SK-N-SH (cell line): ENCODE data around the gene AGBL1. TPM values are rescaled to one million over a fixed set of nuclear protein-coding genes. Genes with fewer than 3 reads are reported as not detected.

ENCODE experiments used
- CTCF ChIA-PET: fragments of 300-600, 350-600 bp; formaldehyde crosslinking; extraction: SDS; loops from one replicate; lab custom pipeline; 2021; lab: Yijun Ruan, JAX
- POLR2A ChIA-PET: fragments of 350-600 bp; sonication (Branson Sonifier 250); formaldehyde crosslinking; extraction: SDS; loops from one replicate; lab custom pipeline; 2020; ENCODE audit warnings: antibody characterized with exemption, inconsistent platforms; lab: Yijun Ruan, JAX
- DNase-seq: peaks from one replicate; pipeline ENCODE4 v3.0.0; 2012
- H2AFZ ChIP-seq: fragments of 200-600 bp; sonication (generic); 2 replicates; pipeline ENCODE4 v1.8.1; 2016; ENCODE audit warnings: antibody characterized with exemption, mild to moderate bottlenecking, low read depth
- H3F3A ChIP-seq: fragments of 200-600 bp; sonication (generic); replicated peaks from 2 replicates; pipeline ENCODE3; 2016; ENCODE audit warnings: antibody characterized with exemption, mild to moderate bottlenecking; ENCODE audit not compliant: insufficient read depth
- H3K27ac ChIP-seq, 2 experiments: fragments of 200-500 bp in 1 of 2; fragments of 200-600 bp in 1 of 2; sonication (Bioruptor generic) in 1 of 2; sonication (generic), shearing (Covaris generic) in 1 of 2; 2 replicates each; pipeline versions ENCODE4 v1.5.1 to v1.6.1; 2014 to 2016; ENCODE audit warnings: low read depth in 2 of 2, inconsistent platforms in 1 of 2, low read length in 1 of 2, mild to moderate bottlenecking in 1 of 2, mixed read lengths in 1 of 2
- H3K27me3 ChIP-seq: fragments of 200-600 bp; sonication (generic), shearing (Covaris generic); 2 replicates; pipeline ENCODE4 v1.6.1; 2016; ENCODE audit warnings: mixed run types; ENCODE audit not compliant: insufficient read depth
- H3K36me3 ChIP-seq, 2 experiments: fragments of 200-500 bp in 1 of 2; fragments of 200-600 bp in 1 of 2; sonication (Bioruptor generic) in 1 of 2; sonication (generic) in 1 of 2; replicated peaks in 1 of 2; 2 replicates each; pipeline versions ENCODE3 to v1.5.1; 2014 to 2016; ENCODE audit warnings: low read length in 1 of 2, mild to moderate bottlenecking in 1 of 2; ENCODE audit not compliant: insufficient read depth in 2 of 2, control insufficient read depth in 1 of 2
- H3K4me1 ChIP-seq, 2 experiments: fragments of 200-500 bp in 1 of 2; fragments of 200-600 bp in 1 of 2; sonication (Bioruptor generic) in 1 of 2; sonication (generic), shearing (Covaris generic) in 1 of 2; 2 replicates each; pipeline versions ENCODE4 v1.5.1 to v1.6.1; 2014 to 2016; ENCODE audit warnings: low read depth in 1 of 2, low read length in 1 of 2, mixed run types in 1 of 2; ENCODE audit not compliant: insufficient read depth in 2 of 2, control insufficient read depth in 1 of 2
- H3K4me2 ChIP-seq: fragments of 200-600 bp; sonication (generic), shearing (Covaris generic); 2 replicates; pipeline ENCODE4 v1.6.1; 2017; ENCODE audit warnings: mixed run types
- H3K4me3 ChIP-seq, 2 experiments: fragments of 200-500 bp in 1 of 2; fragments of 200-600 bp in 1 of 2; sonication (Bioruptor generic) in 1 of 2; sonication (generic), shearing (Covaris generic) in 1 of 2; 2 replicates each; pipeline versions ENCODE4 v1.5.1 to v1.8.1; 2014 to 2016; ENCODE audit warnings: low read depth in 2 of 2, inconsistent platforms in 1 of 2, low read length in 1 of 2, mild to moderate bottlenecking in 1 of 2, mixed read lengths in 1 of 2, moderate library complexity in 1 of 2
- H3K79me2 ChIP-seq: fragments of 200-600 bp; sonication (generic); 2 replicates; pipeline ENCODE4 v1.8.1; 2017; ENCODE audit warnings: mild to moderate bottlenecking; ENCODE audit not compliant: insufficient read depth
- H3K9ac ChIP-seq: fragments of 200-600 bp; sonication (generic); 2 replicates; pipeline ENCODE4 v1.6.1; 2017; ENCODE audit warnings: mixed run types
- H3K9me2 ChIP-seq: fragments of 200-600 bp; sonication (generic); 2 replicates; pipeline ENCODE4 v1.6.1; 2017; ENCODE audit warnings: mixed run types
- H3K9me3 ChIP-seq: fragments of 200-600 bp; sonication (generic); 2 replicates; pipeline ENCODE4 v1.6.1; 2017; ENCODE audit warnings: mixed run types, mild to moderate bottlenecking, moderate library complexity
- H4K20me1 ChIP-seq: fragments of 200-600 bp; sonication (generic); 2 replicates; pipeline ENCODE4 v1.6.1; 2017; ENCODE audit warnings: mild to moderate bottlenecking, mixed run types; ENCODE audit not compliant: insufficient read depth
- ELF1 ChIP-seq: IDR thresholded peaks from 2 replicates; pipeline ENCODE4 v1.4.0; 2012
- EP300 ChIP-seq, 2 experiments: IDR thresholded peaks; 2 replicates each; pipeline versions ENCODE4 v1.4.0 to v1.6.1; 2012; ENCODE audit warnings: borderline replicate concordance in 1 of 2, low read depth in 1 of 2, low read length in 1 of 2
- EZH2phosphoT487 ChIP-seq: fragments of 200-600 bp; sonication (generic); IDR thresholded peaks from 2 replicates; pipeline ENCODE4 v1.6.1; 2017; ENCODE audit warnings: low read depth, mixed run types, mild to moderate bottlenecking, antibody characterized with exemption, moderate library complexity, borderline replicate concordance
- FOSL2 ChIP-seq: IDR thresholded peaks from 2 replicates; pipeline ENCODE4 v1.4.0; 2012; ENCODE audit warnings: low read depth, mild to moderate bottlenecking, moderate library complexity, borderline replicate concordance
- FOXM1 ChIP-seq: IDR thresholded peaks from 2 replicates; pipeline ENCODE4 v1.4.0; 2012; ENCODE audit warnings: low read depth, mild to moderate bottlenecking
- JUND ChIP-seq: IDR thresholded peaks from 2 replicates; pipeline ENCODE4 v1.4.0; 2012
- MEF2A ChIP-seq: IDR thresholded peaks from 2 replicates; pipeline ENCODE4 v1.4.0; 2012; ENCODE audit warnings: low read depth, borderline replicate concordance
- NFIC ChIP-seq: IDR thresholded peaks from 2 replicates; pipeline ENCODE4 v1.4.0; 2012; ENCODE audit warnings: borderline replicate concordance
- RAD21 ChIP-seq: IDR thresholded peaks from 2 replicates; pipeline ENCODE4 v1.6.1; 2012; ENCODE audit warnings: mild to moderate bottlenecking, low read length
- RCOR1 ChIP-seq: fragments of 150-350 bp; IDR thresholded peaks from 2 replicates; pipeline ENCODE4 v1.6.1; 2017; ENCODE audit warnings: antibody characterized with exemption, low read length
- REST ChIP-seq: IDR thresholded peaks from 2 replicates; pipeline ENCODE4 v1.6.1; 2012; ENCODE audit warnings: mild to moderate bottlenecking, low read depth, low read length, moderate library complexity
- RXRA ChIP-seq: IDR thresholded peaks from 2 replicates; pipeline ENCODE4 v1.4.0; 2012; ENCODE audit warnings: low read depth, mild to moderate bottlenecking, borderline replicate concordance
- SMC3 ChIP-seq: IDR thresholded peaks from 2 replicates; pipeline ENCODE4 v1.6.1; 2012; ENCODE audit warnings: low read depth, low read length, improper control_type of control experiment
- TAF1 ChIP-seq: IDR thresholded peaks from 2 replicates; pipeline ENCODE4 v1.6.1; 2012; ENCODE audit warnings: low read depth, mild to moderate bottlenecking, low read length, moderate library complexity, borderline replicate concordance
- TCF12 ChIP-seq: IDR thresholded peaks from 2 replicates; pipeline ENCODE4 v1.4.0; 2012
- YY1 ChIP-seq: IDR thresholded peaks from 2 replicates; pipeline ENCODE4 v1.4.0; 2012; ENCODE audit warnings: low read depth, mild to moderate bottlenecking
- ZBTB33 ChIP-seq: IDR thresholded peaks from 2 replicates; pipeline ENCODE4 v1.4.0; 2012; ENCODE audit warnings: low read depth, borderline replicate concordance
- WGBS: methylation state at CpG from one replicate; pipeline ENCODE4 v1.1.6; 2017; ENCODE audit warnings: low lambda C conversion rate; 5-methylcytosine and 5-hydroxymethylcytosine counted together
- polyA plus RNA-seq, 3 experiments: library from polyadenylated mRNA; depleted of rRNA; stranded (reverse); fragments of >200 nt; gene quantifications; 2 replicates each; pipeline ENCODE4 v1.2.3, GENCODE V29; 2012
- TF ChIP-seq, protein P1 (sequence below): fragments of 150-350 bp; IDR thresholded peaks from 2 replicates; pipeline ENCODE4 v1.6.1; 2016; ENCODE audit warnings: mild to moderate bottlenecking, low read depth, low read length
- TF ChIP-seq, protein P2 (sequence below): IDR thresholded peaks from 2 replicates; pipeline ENCODE4 v1.4.0; 2012; ENCODE audit warnings: low read depth
- TF ChIP-seq, protein P3 (sequence below): fragments of 150-350 bp; IDR thresholded peaks from 2 replicates; pipeline ENCODE4 v1.6.1; 2017; ENCODE audit warnings: antibody characterized with exemption, low read length, low read depth, borderline replicate concordance

AGBL1 gene
- polyA plus RNA-seq, 1 of the 3 experiments (the other 2 are of a cell fraction), result not detected

- TF ChIP-seq EZH2phosphoT487, result no peak
- TF ChIP-seq, all 33 proteins: peak for 16
Observed at GRCh38 chr15:86164232-86164898, 84.7 kb downstream of the AGBL1 start (continued).

DNA sequence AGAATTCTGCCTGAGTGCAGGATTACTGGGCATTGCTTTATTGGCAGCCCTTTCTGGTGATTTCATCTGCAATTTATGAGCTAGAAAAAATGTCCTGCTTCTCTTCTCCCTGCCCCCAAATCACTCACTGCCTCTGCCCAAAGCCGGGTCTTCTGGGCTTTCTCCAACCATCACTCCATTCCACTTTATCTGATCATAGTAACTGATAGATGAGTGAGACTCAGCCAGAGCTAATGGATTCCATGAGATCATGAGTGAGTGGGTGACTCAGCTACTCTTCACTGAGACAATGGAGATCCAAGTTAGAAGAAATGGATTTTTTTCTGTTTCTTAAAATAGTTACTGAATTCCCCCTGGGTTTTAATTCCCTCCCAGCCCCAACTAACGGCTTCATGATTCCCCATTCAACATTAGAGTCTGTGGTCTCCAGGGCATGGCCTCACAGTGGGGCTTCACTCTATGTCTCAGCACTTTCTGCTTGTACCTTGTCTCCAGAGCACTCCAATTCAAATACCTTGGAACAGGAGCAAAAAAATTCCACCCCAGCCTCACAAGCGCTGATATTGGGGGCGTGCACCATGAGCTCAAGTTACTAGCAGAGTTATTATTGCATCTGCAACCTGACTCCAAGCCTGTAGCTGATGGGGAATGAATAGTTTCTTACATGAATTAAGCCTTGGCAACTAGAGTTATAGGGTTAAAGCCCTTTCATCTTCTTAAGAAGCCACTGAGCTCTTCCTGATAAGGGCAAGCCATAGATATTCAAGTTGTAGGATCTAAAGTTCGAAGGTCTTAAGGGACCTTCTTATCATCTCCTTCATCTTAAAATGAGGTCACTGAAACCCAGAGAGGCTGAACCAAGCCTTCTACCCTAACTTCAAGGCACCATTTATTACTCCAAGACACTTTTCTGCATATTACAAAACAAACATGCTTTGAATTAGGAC lies 85.9 kb downstream of the AGBL1 start:
- ChIA-PET CTCF (no interaction called here), POLR2A (no interaction called here)
- Histone ChIP-seq H3K36me3 (no peaks in the 10 kb centered on the region), H3K4me2 (peak overlapping the region; percentile 75), H3K4me1 (peaks cover 7 to 27% of the 10 kb centered on the region in 2 experiments), H3K9me2 (no peaks in the 10 kb centered on the region), H3K79me2 (no peaks in the 10 kb centered on the region), H3K9ac (peak overlapping the region; percentile 55; the same call in 1 of the 2 replicates), H2AFZ (peak overlapping the region; percentile 73; the same call in 1 of the 2 replicates), H3K9me3 (no peaks in the 10 kb centered on the region), H3K27ac (peak overlapping the region; percentile 69 to 99), H4K20me1 (no peaks in the 10 kb centered on the region), H3F3A (peaks cover 34% of the 10 kb centered on the region), H3K27me3 (no peaks in the 10 kb centered on the region), H3K4me3 (peak overlapping the region in 1 of 2 experiments; percentile 31; a peak in 1 of 4 replicates)
- 5% methylated on average over 5 of the region's 5 CpGs for WGBS
- peak; percentile 5 for DNase-seq
- peak; percentile 77; the same call in 1 of the 2 replicates for TF ChIP-seq ZBTB33
- peak; percentile 98 for TF ChIP-seq JUND
- TF ChIP-seq FOXM1, result peak; percentile 94
- peak; percentile 53; the same call in 1 of the 2 replicates for TF ChIP-seq TAF1
- TF ChIP-seq, protein P1, sequence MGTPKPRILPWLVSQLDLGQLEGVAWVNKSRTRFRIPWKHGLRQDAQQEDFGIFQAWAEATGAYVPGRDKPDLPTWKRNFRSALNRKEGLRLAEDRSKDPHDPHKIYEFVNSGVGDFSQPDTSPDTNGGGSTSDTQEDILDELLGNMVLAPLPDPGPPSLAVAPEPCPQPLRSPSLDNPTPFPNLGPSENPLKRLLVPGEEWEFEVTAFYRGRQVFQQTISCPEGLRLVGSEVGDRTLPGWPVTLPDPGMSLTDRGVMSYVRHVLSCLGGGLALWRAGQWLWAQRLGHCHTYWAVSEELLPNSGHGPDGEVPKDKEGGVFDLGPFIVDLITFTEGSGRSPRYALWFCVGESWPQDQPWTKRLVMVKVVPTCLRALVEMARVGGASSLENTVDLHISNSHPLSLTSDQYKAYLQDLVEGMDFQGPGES, result no peak
- TF ChIP-seq, protein P2, sequence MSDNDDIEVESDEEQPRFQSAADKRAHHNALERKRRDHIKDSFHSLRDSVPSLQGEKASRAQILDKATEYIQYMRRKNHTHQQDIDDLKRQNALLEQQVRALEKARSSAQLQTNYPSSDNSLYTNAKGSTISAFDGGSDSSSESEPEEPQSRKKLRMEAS, result peak; percentile 50; the same call in 1 of the 2 replicates
- TF ChIP-seq TCF12, result peak; percentile 98
- no peak; the same call in 1 of the 2 replicates for TF ChIP-seq SMC3
- peak; percentile 98 for TF ChIP-seq NFIC
- TF ChIP-seq, protein P3, sequence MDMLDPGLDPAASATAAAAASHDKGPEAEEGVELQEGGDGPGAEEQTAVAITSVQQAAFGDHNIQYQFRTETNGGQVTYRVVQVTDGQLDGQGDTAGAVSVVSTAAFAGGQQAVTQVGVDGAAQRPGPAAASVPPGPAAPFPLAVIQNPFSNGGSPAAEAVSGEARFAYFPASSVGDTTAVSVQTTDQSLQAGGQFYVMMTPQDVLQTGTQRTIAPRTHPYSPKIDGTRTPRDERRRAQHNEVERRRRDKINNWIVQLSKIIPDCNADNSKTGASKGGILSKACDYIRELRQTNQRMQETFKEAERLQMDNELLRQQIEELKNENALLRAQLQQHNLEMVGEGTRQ, result no peak
- peak; percentile 56; the same call in 1 of the 2 replicates for TF ChIP-seq REST
- TF ChIP-seq FOSL2, result peak; percentile 96
- 0 out of 2 replicates have a peak, but pooled peaks have one; percentile 5 for TF ChIP-seq RAD21
- 0 out of 2 replicates have a peak, but pooled peaks have one; percentile 51 for TF ChIP-seq YY1
- peak; percentile 95 for TF ChIP-seq MEF2A
- 0 out of 2 replicates have a peak, but pooled peaks have one; percentile 29 for TF ChIP-seq ELF1
- no peak for TF ChIP-seq RCOR1
- peak; percentile 93 for TF ChIP-seq RXRA
- TF ChIP-seq EZH2phosphoT487, result no peak
- TF ChIP-seq EP300 (IDR thresholded peaks at IDR 0.05; ENCODE audit: borderline replicate concordance in 1 of 2, low read depth in 1 of 2, low read length in 1 of 2), result peak; percentile 72 to 99
